Adrenal gland (tissue), 12 donors: ENCODE results near the gene SDC4. TPM values are rescaled to one million over a fixed set of nuclear protein-coding genes. Genes with fewer than 3 reads are reported as not detected.

Experiments used
- DNase-seq, 7 donors: peaks; one replicate each; pipeline ENCODE4 v3.0.0-alpha.2; 2019 to 2020
- H3K27ac ChIP-seq, 5 donors: fragments of 200-600 bp; sonication (generic) in 4 of 5; 1 replicate in 3 of 5; 2 replicates in 2 of 5; pipeline versions ENCODE4 v1.5.1 to v1.8.0; 2016 to 2020; ENCODE audit warnings: mild to moderate bottlenecking in 1 of 5
- H3K27me3 ChIP-seq: fragments of 200-600 bp; 2 replicates; pipeline ENCODE4 v1.8.0; 2021
- H3K36me3 ChIP-seq, 2 donors: fragments of 200-600 bp; replicated peaks in 1 of 2; 1 replicate in 1 of 2; 2 replicates in 1 of 2; pipeline versions ENCODE4 v1.5.1 to v1.8.0; 2018 to 2022
- H3K4me1 ChIP-seq, 2 donors: fragments of 200-600 bp; replicated peaks in 1 of 2; 1 replicate in 1 of 2; 2 replicates in 1 of 2; pipeline versions ENCODE4 v1.5.1 to v1.8.0; 2018 to 2021
- H3K4me3 ChIP-seq, 4 donors: fragments of 200-600 bp; sonication (generic) in 3 of 4; one replicate each; pipeline ENCODE4 v1.5.1; 2016 to 2018
- H3K9me3 ChIP-seq, 3 donors: fragments of 200-600 bp; sonication (generic) in 1 of 3; replicated peaks in 1 of 3; 1 replicate in 2 of 3; 2 replicates in 1 of 3; pipeline versions ENCODE4 v1.5.1 to v1.8.0; 2016 to 2021
- POLR2A ChIP-seq, 2 donors: fragments of 450-650 bp; IDR thresholded peaks; one replicate each; pipeline ENCODE4 v1.6.1; 2017; ENCODE audit warnings: antibody characterized with exemption in 2 of 2, mild to moderate bottlenecking in 2 of 2, moderate library complexity in 1 of 2
- WGBS, 4 donors: extraction: QIAGEN DNeasy Blood & Tissue Kit in 2 of 4; methylation state at CpG; one replicate each; pipeline versions ENCODE4 v1.1.5 to v1.1.7; 2013 to 2017; 5-methylcytosine and 5-hydroxymethylcytosine counted together
- intact Hi-C, 2 donors: fragments of 100-400 bp; cut with DNase I; formaldehyde crosslinking; loops; one replicate each; pipeline versions ENCODE4 v1.14.1 to v1.15.0; 2022 to 2023
- polyA plus RNA-seq, 3 donors: library from polyadenylated mRNA; stranded (reverse); fragments of 200-250 nt in 2 of 3; fragments of 350-450 nt in 1 of 3; fragmentation: Illumina TruSeq in 1 of 3; extraction: RNeasy Lipid Tissue Mini Kit (QIAGEN cat#74804) in 1 of 3; gene quantifications; one replicate each; pipeline ENCODE4 v1.2.3, GENCODE V29; 2013 to 2014
- total RNA-seq, 9 donors: library from RNA; depleted of rRNA in 4 of 9; stranded (reverse); fragments of >200 nt in 4 of 9; fragments of 120-200 nt in 1 of 9; fragmentation: NEBNext Ultra II Directional in 1 of 9; extraction: Animal tissue kit (Norgen Biotek cat#: 25700) in 1 of 9; gene quantifications; one replicate each; pipeline versions ENCODE4 v1.1.0 to v1.2.4, GENCODE V29; 2013 to 2023
- TF ChIP-seq, protein P1 (sequence below), 6 experiments: fragments of 450-650 bp in 4 of 6; fragments of 200-600 bp in 2 of 6; sonication (generic) in 1 of 6; IDR thresholded peaks; 1 replicate in 5 of 6; 2 replicates in 1 of 6; pipeline versions ENCODE4 v1.5.1 to v1.8.0; 2016 to 2021; ENCODE audit warnings: antibody characterized with exemption in 6 of 6, mild to moderate bottlenecking in 2 of 6, moderate library complexity in 1 of 6
- donor health status: healthy with polysubstance abuse.
- donor health status: Bipolar disorder and iron deficiency.
- donor health status: DM: yes; HTN: yes; CAD: no.
- donor health status: DM: no; HTN: no; CAD: no.
- donor health status: DM: no; HTN: no; CAD: no.
- donor health status: DM: yes; HTN: yes; CAD: no.

SDC4 gene
- total and polyA plus RNA-seq, 12 donors, result 48.7 to 128 (median 72.4) TPM

- TF ChIP-seq, protein P1, sequence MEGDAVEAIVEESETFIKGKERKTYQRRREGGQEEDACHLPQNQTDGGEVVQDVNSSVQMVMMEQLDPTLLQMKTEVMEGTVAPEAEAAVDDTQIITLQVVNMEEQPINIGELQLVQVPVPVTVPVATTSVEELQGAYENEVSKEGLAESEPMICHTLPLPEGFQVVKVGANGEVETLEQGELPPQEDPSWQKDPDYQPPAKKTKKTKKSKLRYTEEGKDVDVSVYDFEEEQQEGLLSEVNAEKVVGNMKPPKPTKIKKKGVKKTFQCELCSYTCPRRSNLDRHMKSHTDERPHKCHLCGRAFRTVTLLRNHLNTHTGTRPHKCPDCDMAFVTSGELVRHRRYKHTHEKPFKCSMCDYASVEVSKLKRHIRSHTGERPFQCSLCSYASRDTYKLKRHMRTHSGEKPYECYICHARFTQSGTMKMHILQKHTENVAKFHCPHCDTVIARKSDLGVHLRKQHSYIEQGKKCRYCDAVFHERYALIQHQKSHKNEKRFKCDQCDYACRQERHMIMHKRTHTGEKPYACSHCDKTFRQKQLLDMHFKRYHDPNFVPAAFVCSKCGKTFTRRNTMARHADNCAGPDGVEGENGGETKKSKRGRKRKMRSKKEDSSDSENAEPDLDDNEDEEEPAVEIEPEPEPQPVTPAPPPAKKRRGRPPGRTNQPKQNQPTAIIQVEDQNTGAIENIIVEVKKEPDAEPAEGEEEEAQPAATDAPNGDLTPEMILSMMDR (IDR thresholded peaks at IDR 0.05), result no peak
- TF ChIP-seq POLR2A (IDR thresholded peaks at IDR 0.05), result no peak
- intact Hi-C loops, result no loop called here
- H3K4me3 ChIP-seq, result no peak overlapping the region
- H3K9me3 ChIP-seq, result no peaks in the 10 kb centered on the region
- H3K27me3 ChIP-seq, result no peaks in the 10 kb centered on the region
- no peaks in the 10 kb centered on the region for H3K36me3 ChIP-seq
- no peak for DNase-seq
- no peak overlapping the region for H3K27ac ChIP-seq
- WGBS, 4 donors, result 86 to 93% (median 90%) methylated on average over 3 of the region's 3 CpGs
- no peaks in the 10 kb centered on the region for H3K4me1 ChIP-seq
Measured at GRCh38 chr20:45392733-45393132, 44.5 kb upstream of the SDC4 start.

DNA sequence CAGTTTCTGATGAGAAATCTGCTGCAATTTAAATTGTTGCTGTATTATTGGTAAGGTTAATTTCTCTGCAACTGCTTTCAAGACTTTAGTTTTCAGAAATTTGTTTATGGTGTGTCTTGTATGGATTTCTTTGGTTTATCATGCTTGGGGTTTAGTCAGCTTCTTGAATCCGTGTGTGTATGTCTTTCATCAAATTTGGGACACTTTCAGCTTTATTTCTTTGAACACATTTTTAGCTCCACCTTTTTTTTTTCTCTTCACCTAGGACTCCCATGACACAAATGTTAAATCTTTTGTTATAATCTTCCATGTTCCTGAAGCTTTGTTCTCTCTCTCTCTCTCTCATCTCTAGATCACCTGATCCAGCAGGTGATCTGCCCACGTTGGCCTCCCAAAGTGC, 43.3 kb upstream of the SDC4 start:
- intact Hi-C loops, result no loop called here
- WGBS, 4 donors, result 72 to 92% (median 74%) methylated on average over 2 of the region's 2 CpGs
- H3K27ac ChIP-seq, result no peak overlapping the region
- no peaks in the 10 kb centered on the region for H3K4me1 ChIP-seq
- no peak overlapping the region for H3K4me3 ChIP-seq
- no peaks in the 10 kb centered on the region for H3K27me3 ChIP-seq
- TF ChIP-seq, protein P1 (IDR thresholded peaks at IDR 0.05), result no peak
- TF ChIP-seq POLR2A (IDR thresholded peaks at IDR 0.05), result no peak
- H3K36me3 ChIP-seq, result no peaks in the 10 kb centered on the region
- H3K9me3 ChIP-seq, result no peaks in the 10 kb centered on the region
- no peak for DNase-seq

DNA sequence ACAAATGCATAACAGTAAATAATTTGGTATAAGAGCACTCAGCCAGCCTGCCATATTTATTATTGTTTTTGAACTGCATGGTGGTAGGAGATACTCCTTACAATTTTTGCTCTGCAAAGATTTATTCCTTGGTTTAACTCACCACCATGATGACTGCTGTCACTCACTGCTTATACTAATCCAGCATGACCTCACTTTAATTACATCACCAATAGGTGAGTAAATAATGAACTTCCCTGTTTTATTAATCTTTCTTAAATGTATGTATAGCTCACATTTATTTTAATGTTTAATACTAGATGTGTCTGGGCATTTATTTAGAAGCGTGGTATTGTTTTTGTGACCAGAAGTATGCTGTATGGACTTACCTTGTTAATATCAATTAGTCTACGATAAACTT, 42.7 kb upstream of the SDC4 start:
- no peak for TF ChIP-seq POLR2A (IDR thresholded peaks at IDR 0.05)
- TF ChIP-seq, protein P1 (IDR thresholded peaks at IDR 0.05), result no peak
- Histone ChIP-seq H3K9me3 (no peaks in the 10 kb centered on the region), H3K27me3 (no peaks in the 10 kb centered on the region), H3K36me3 (no peaks in the 10 kb centered on the region), H3K27ac (no peak overlapping the region), H3K4me3 (no peak overlapping the region), H3K4me1 (no peaks in the 10 kb centered on the region)
- WGBS, 4 donors, result 93 to 98% (median 96%) methylated on average over 2 of the region's 2 CpGs
- intact Hi-C loops, result no loop called here
- no peak for DNase-seq

GRCh38 chr20:45387274-45387673, 39.0 kb upstream of the SDC4 start:
- intact Hi-C loops, result no loop called here
- H3K27ac ChIP-seq, result no peak overlapping the region
- no peaks in the 10 kb centered on the region for H3K4me1 ChIP-seq
- H3K9me3 ChIP-seq, result no peaks in the 10 kb centered on the region
- no peaks in the 10 kb centered on the region for H3K27me3 ChIP-seq
- TF ChIP-seq POLR2A (IDR thresholded peaks at IDR 0.05), result no peak
- TF ChIP-seq, protein P1 (IDR thresholded peaks at IDR 0.05), result no peak
- WGBS, 4 donors, result 93 to 97% (median 95%) methylated on average over 1 of the region's 1 CpG
- no peak for DNase-seq
- no peaks in the 10 kb centered on the region for H3K36me3 ChIP-seq
- H3K4me3 ChIP-seq, result no peak overlapping the region
